GM18868 (cell line): ENCODE data around the gene LLGL2.
A peak's percentile ranks its signal among the peaks of the same experiment; 100 is the strongest.
"Not testable (repeated sequence)": the region's sequence is repeated elsewhere in the genome, so short reads cannot be mapped to it uniquely, and the experiment has no call there.

Experiments
- ATAC-seq: cut with Tn5 transposase; IDR thresholded peaks from one replicate; pipeline ENCODE4 v1.9.1; 2021; ENCODE audit warnings: mild to moderate bottlenecking, moderate library complexity; ENCODE audit not compliant: unreplicated experiment

LLGL2 gene

DNA sequence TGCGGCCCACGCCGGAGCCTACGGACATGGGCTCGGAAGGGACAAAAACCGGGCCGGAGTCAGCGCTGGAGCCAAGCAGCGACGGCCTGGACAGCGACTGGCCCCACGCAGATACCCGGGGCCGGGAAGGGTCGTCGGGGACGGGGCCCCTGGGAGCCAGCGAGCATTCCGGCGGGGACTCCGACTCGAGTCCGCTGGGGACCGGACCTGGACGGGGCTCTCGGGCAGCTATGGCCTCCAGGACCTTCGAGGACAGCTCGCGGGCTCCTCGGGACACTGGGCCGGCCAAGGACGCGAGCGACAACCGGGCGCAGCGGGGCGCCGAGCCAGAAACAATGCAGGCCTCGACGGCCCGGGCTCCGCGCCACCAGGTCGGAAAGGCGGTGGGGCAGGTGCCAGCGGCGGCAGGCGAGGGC, 63.1 kb downstream of the LLGL2 start:
- ATAC-seq: peak; percentile 13

DNA sequence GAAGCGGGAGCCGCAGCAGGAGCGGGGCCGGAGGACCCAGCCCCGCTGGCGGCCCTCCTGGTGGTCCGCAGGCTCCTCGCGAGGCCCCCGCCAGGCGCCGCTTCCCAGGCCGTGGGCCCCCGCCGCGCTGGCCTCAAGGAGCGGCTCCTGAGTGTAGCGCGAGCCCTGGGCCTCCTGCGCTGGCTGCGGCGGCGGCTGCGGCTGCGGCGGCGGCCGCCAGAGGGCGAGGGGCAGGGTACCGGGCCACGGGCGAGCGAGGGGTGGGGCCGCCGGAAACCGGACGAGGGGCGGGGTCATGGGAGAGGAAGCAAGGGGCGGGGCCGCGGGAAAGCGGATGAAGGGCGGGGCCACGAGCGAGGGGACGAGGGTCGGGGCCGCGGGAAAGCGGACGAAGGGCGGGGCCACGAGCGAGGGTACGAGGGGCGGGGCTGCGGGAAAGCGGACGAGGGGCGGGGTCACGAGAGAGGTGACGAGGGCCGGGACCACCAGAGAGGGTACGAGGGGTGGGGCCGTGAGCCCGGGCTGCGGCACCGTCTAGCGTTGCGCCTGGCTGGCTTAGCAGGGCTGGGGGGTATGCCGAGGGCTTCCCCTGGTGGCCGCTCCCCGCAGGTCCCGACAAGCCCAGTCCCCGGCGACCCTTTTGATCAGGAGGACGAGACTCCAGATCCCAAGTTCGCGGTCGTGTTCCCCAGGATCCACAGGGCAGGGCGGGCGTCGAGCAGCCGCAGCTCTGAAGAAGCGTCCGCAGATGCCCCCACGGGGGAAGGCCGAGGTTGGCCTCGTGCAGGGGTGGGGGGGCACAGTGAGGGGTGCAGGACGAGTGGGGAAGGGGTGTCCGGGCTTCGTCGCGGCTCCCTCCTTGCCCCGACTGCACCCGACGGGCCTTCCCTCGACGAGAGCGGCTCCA, 63.8 kb downstream of the LLGL2 start:
- peak; percentile 81 for ATAC-seq

DNA sequence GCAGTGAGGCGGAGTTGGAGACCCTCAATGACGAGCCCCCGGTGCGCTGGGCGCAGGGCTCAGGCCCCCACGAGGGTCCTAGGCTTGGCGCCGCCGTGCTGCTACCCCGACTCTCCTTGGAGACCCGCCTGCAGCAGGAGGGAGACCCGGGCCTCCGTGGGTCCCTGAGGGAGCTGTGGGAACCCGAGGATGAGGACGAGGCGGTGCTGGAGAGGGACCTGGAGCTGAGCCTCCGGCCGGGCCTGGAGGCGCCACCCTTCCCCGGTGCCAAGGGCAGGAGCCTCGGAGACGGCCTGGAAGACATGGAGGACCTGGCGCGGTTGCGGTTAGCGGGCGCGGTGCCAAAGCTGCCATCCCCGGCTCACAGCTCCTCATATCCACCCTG, 64.4 kb downstream of the LLGL2 start:
- ATAC-seq: no peak

DNA sequence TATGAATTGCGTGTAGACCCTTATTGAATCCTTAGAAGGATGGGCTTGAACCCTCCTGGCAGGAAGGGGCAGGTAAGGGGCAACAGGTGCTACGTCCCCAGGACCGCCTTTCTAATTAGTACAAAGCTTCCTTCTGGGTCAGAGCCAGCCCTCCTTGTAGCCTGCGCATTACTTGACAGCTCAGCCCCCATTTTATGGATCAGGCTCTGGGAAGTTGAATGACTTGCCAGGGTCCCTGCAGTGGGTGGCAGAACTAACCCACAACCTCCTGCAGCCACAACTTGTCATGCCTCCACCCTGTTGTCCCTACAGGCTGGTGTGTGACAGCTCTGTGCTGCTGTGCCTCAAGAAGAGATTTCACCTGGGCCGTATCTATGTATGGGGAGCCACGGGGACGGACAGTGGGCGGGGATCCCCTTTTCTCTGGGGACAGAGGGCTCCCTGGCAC, 64.8 kb downstream of the LLGL2 start:
- no peak for ATAC-seq

DNA sequence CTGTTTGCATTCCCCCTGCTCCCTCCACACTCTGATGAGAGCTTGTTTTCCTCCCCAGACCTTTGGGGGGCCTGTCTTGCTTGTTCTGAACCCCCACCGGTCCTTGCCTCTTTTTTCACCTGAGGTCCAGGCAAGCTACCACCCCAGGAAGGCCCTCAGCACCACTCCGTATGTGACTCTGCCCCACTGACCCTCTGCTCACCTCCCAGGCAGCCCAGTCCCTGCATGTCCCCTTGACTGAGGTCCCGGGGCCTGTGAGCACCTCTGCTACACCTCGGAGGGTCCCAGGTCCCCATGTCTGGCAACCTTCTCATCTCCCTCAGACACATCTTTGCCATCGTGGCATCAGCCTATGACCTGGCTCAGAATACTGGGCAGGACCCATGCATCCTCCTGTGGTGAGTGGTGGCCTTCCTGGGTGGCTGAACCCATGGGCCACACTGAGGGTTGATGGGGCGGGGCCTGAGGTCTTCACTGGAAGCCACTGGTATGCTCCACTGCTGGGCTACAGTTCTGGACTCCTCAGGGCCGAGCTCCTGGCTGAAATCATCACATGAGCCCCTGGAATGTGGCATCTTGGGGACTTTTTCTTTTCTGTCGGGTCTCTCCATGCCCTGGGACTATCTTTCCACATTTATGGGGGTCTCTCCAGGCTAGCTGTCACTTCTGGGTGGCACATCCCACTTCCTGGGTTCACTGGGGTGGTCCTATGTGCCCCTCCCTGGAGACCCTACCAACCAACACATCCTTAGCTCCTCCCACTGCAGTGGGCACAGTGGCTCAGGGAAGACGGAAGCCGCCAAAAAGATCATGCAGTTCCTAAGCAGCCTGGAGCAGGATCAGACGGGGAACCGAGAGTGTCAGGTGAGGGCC, 65.6 kb downstream of the LLGL2 start:
- no peak for ATAC-seq

DNA sequence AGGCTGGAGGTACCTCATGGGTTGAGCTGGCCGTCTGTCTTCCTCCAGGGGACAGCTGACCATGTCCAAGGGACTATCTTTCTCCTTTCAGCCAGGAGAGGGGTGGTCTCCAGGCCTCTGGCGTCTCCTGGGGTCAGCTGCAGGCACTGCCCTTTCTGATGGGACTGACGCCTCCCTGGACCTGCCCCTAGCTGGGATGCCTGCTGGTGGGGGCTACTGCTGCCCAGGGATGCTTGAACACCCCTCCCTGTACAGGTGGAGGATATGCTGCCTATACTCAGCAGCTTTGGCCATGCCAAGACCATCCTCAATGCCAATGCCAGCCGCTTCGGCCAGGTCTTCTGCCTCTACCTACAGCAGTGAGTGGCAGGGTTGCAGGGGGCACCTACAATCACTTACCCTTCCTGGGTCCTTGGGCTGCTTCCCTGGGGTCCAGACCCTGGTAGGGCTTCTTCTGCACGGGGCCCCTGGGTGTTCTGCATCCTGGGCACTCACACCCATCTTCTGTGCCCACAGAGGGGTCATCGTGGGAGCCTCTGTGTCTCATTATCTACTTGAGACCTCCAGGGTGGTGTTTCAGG, 66.3 kb downstream of the LLGL2 start:
- no peak for ATAC-seq

DNA sequence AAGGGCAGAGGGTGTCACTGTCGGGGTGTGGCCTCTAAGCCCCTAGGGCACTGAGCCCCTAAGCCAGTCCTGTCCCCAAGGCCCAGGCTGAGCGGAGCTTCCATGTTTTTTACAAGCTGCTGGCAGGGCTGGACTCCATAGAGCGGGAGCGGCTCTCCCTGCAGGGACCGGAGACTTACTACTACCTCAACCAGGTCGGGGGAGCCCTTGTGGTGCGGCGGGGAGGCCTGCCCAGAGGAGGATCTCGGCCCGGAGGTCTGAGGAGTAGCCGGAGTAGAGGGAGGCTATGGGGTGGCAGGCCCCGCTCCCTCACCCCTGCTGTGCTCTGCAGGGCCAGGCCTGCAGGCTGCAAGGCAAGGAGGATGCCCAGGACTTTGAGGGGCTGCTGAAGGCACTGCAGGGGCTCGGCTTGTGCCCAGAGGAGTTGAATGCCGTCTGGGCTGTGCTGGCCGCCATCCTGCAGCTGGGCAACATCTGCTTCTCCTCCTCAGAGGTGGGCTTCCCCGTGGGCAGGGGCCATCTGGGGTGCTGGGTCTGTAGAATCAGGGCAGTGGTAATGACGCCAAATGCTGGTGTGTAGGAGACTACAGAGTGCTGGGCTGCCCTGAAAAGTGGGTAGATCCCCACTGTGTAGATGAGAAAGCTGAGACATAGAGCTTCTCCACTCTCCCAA, 67.0 kb downstream of the LLGL2 start:
- ATAC-seq: no peak

DNA sequence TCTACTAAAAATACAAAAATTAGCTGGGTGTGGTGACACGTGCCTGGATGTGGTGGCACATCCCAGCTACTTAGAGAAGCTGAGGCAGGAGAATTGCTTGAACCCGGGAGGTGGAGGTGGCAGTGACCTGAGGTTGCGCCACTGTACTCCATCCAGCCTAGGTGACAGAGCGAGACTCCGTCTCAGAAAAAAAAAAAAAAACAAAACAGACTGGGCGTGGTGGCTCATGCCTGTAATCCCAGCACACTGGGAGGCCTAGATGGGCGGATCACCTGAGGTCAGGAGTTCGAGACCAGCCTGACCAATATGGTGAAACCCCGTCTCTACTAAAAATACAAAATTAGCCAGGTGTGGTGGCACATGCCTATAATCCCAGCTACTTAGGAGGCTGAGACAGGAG, 67.9 kb downstream of the LLGL2 start:
- not testable (repeated sequence) for ATAC-seq

DNA sequence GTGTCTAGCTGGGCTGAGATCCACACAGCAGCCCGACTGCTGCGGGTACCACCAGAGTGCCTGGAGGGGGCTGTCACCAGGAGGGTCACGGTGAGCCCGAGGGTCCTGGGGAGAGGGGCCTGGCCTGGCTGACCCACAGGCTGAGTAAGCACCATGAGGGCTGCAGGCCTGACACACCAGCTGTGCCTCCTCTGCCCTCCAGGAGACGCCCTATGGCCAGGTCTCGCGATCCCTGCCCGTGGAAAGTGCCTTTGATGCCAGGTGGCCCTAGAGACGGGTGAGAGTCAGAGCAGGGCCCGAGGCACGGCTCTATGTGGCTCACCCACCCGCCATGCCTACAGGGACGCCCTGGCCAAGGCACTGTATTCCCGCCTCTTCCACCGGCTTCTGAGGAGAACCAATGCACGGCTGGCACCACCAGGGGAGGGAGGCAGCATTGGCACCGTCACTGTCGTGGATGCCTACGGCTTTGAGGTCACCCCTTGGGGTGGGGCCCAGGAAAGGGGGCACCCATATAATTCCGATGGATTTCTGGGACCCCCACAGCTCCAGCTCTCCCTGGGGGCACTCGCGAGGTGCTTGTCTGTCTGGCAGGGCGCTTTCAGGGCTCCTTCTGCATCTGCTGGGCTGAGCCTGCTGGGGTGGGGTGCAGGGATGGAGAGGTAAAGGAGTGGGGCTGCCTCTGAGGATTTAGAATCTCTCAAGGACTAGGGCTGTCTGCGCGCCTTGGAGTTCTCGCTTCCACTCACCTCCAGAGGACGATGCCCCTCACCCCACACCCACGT, 69.2 kb downstream of the LLGL2 start:
- no peak for ATAC-seq

DNA sequence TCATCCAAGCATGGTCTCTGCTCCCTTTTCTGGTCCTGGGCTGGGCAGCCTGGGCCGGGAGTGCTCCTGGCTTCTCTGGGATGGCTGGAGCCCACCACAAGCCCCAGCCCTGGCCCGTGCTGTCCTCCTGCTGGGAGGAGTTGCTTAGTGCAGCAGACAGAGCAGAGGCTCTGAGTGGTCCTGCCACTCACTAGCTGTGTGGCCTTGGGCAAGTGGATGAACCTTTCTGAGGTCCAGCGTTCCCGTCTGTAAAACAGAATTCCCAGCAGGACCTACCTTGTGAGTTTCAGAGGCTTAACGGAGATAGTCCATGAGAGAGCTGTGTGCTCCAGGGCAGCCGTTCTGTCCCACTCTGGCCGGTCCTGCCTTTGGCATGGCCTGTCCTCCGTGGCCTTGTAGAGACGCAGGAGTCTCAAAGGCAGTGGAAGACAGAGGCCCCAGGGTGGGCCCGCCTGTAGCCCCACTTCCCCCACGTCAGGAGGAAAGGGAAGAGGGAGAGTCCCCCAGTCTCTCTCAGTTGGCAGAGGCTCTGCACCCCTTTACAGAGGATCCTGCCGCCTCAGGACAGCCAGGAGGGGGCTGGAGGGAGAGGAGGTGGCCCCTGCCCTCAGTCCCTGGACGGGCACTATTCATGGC, 69.9 kb downstream of the LLGL2 start:
- no peak for ATAC-seq

DNA sequence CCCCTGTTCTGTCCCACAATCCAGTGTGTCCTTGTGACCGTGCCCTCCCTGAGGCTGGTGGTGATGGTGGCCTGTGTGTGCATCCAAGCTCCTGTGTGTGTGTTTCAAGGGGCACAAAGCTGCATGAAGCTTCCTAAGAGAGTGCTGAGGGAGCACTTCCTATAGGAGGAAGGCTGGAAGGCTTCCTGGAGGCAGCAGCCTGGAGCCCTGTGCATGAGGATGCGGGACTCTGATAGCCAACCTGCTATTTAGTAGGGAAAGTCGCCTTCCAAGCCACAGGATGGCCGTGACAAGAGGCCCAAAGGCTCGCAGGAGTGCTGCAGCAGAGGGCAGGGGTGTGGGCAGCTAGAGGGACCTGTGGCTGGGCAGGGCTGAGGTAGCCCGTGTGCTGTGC, 70.4 kb downstream of the LLGL2 start:
- no peak for ATAC-seq

DNA sequence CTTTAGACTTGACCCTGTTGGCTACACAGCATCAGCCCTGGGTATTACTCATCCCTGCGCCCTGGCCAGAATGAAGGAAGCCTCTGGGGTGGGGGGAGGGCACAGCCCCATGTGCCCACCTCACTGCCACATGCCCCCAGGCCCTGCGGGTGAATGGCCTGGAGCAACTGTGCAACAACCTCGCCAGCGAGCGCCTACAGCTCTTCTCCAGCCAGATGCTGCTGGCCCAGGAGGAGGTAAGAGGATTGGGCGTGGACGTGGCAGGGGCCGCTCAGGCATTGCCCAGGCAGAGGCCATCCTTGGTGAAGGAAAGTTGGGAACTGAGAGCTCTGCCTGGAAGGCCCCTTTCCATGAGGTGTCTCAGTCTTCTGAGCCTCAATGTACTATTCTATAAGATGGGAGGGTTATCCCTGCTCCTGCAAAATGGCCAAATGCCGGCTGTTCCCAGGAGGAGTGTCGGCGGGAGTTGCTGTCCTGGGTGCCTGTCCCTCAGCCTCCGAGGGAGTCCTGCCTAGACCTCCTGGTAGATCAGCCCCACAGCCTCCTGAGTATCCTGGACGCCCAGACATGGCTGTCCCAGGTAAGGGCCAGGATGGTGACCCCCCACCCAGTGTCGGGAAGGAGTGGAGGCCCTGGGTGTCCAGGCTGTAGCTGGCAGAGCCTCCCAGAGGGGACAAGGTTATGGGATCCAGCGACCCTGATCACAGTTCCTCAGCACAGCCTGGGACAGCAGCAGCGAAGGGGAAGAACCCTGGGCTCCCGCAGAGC, 71.0 kb downstream of the LLGL2 start:
- no peak for ATAC-seq

DNA sequence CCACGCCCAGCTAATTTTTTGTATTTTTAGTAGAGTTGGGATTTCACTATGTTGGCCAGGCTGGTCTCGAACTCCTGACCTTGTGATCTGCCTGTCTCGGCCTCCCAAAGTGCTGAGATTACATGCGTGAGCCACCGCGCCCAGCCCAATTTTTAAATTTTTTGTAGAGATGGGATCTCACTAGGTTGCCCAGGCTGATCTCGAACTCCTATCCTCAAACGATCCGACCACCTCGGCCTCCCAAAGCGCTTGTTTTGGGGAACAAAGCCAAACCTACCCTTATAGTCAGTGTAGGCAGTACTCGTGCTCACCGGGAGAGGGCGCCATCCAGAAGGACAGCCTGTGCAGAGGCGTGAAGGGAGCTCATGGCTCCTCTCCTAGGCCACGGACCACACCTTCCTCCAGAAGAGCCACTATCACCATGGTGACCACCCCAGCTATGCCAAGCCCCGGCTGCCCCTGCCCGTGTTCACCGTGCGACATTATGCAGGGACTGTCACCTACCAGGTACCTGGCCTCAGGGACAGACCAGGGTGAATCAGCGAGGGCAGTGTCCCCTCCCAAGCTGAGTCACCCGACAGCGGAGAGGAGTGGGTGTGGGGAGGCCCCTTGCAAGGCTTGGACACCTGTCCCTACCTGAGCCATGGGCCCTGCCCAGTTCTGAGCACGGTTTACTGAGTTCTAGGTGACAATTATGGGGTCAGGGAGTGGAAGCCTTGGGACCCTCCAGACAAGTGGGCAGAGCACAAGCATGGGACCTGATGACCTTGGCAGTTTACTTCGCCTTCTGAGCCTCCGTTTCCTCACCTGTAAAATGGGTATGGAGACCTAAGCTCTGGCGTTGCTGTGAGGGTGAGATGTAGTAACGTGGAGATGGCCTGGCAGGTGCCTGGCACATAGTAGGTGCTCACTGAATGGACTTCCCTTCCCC, 75.8 kb downstream of the LLGL2 start:
- ATAC-seq: no peak

DNA sequence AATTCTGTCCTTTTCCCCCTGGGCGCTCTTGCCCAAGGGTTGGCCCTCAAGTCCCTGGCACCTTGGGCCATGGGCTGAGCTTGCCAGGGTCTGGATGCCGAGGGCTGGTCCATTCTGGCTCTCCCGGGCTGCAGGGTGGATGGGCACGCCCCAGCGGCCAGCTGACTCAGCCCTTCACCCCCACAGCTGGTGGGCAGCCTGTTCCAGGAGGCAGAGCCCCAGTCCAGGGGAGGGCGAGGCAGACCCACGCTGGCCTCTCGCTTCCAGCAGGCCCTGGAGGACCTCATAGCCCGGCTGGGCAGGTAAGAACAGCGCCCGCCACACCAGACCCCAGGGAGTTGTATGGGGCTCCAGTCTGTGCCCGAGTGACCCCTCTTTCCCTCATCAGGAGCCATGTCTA, 77.1 kb downstream of the LLGL2 start:
- no peak for ATAC-seq

DNA sequence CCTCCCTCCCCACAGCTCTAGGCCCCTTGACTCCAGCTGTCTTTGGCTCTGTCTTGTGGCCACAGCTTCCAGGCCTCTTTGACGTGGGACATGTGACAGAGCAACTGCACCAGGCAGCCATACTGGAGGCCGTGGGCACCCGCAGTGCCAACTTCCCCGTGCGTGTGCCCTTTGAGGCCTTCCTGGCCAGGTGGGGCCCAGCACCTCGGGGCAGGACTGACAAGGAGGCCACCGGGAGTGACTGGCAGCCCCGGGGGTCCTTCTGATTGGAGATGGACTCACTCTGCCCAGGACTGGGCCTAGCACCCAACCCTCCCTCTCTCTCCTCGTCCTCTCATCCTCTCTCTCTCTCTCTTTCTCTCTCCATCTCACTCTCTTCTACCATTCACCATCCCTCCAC, 77.6 kb downstream of the LLGL2 start:
- no peak for ATAC-seq

DNA sequence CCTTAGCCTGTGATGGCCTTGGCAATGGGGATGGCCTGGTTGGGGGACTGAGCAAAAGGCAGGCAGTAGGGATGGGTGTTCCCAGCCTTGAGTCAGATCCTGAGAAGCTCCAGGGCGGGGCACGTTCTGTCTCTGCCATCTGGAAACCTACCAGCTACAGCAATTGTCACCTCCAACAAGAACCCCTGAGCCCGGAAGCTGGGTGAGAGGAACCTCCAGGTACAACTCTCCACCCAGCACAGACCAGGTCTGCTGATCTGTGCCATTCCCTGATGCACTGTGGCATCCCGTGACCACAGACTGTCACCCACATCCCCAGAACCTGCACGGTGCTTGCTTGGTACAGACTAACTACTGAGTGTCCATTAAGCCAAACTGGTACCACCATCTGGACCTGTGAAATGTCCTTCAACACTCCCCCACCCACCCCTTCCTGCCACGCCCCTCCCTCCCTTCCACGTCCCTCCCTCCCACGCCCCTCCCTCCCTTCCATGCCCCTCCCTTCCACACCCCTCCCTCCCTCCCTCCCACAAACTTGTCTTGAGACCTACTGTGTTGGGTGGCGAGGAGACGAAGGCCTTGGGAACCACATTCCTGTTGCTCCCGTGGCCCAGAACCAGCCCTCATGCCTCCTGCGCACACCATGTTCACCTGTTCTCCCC, 78.7 kb downstream of the LLGL2 start:
- no peak for ATAC-seq

DNA sequence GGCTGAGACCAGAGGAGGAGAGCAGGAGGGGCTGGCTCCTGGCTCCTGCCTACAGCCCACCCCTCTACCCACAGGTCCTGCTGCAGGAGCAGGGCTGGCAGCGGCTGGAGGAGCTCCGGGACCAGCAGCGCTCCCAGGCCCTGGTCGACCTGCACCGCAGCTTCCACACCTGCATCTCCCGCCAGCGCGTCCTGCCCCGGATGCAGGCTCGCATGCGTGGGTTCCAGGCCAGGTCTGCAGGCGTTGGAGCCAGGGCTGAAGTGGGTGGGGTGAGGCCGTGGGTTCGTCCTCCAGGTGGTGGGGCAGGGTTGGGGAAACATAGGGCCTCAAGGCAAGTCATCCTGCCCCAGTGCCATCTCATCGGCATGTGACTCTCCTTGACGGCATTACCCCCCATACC, 80.3 kb downstream of the LLGL2 start:
- ATAC-seq: no peak
